ENCODE data around the gene RAX. TPM values are rescaled to one million over a fixed set of nuclear protein-coding genes. Genes with fewer than 3 reads are reported as not detected.

Gene RAX
- total RNA-seq, 2 donors from 2014 or later: not detected

- ATAC-seq (no peak), DNase-seq (no peak)
- intact Hi-C loops (cut with DNase I): no loop called here
These were observed 2.2 kb upstream of the RAX start for GRCh38 chr18:59275406-59275949.

- no peak for DNase-seq
- no peak for ATAC-seq
- intact Hi-C loops (cut with DNase I): no loop called here
These were observed 1.3 kb upstream of the RAX start for GRCh38 chr18:59274533-59274928.

GRCh38 chr18:59273759-59274532, 692 bp upstream of the RAX start:
- intact Hi-C loops (cut with DNase I): no loop called here
- no peak for ATAC-seq
- no peak for DNase-seq

GRCh38 chr18:59272221-59272888, 899 bp downstream of the RAX start:
- intact Hi-C loops (cut with DNase I): no loop called here
- ATAC-seq: no peak
- no peak for DNase-seq

GRCh38 chr18:59271606-59272220, 1.5 kb downstream of the RAX start:
- intact Hi-C loops (cut with DNase I): no loop called here

GRCh38 chr18:59270689-59271257, 2.5 kb downstream of the RAX start:
- intact Hi-C loops (cut with DNase I): no loop called here

More at GRCh38 chr18:59271606-59272220, 1.5 kb downstream of the RAX start:
- DNase-seq: no peak
- ATAC-seq: no peak

GRCh38 chr18:59269563-59270119, 3.6 kb downstream of the RAX start:
- intact Hi-C loops (cut with DNase I): no loop called here
- no peak for DNase-seq
- no peak for ATAC-seq

More at GRCh38 chr18:59270689-59271257, 2.5 kb downstream of the RAX start:
- ATAC-seq (no peak), DNase-seq (no peak)

GRCh38 chr18:59268721-59269562, 4.3 kb downstream of the RAX start:
- intact Hi-C loops (cut with DNase I): no loop called here
- ATAC-seq (peak; percentile 21 to 65), DNase-seq (peak; percentile 58)

- intact Hi-C loops (cut with DNase I): no loop called here
- no peak for DNase-seq
- no peak for ATAC-seq
These were observed 5.0 kb downstream of the RAX start for GRCh38 chr18:59268127-59268720.

- intact Hi-C loops (cut with DNase I): no loop called here
- DNase-seq: no peak
- ATAC-seq: no peak
These were observed 5.6 kb downstream of the RAX start for GRCh38 chr18:59267503-59268126.

GRCh38 chr18:59266886-59267502, 6.3 kb downstream of the RAX start:
- ATAC-seq (no peak), DNase-seq (no peak)
- intact Hi-C loops (cut with DNase I): no loop called here

- ATAC-seq (no peak), DNase-seq (no peak)
- intact Hi-C loops (cut with DNase I): no loop called here
These were observed 6.8 kb downstream of the RAX start for GRCh38 chr18:59266459-59266858.

GRCh38 chr18:59265974-59266369, 7.3 kb downstream of the RAX start:
- intact Hi-C loops (cut with DNase I): no loop called here

GRCh38 chr18:59265246-59265973, 7.8 kb downstream of the RAX start:
- intact Hi-C loops (cut with DNase I): no loop called here
- ATAC-seq (peak in 1 of 2 donors; percentile 39), DNase-seq (no peak)

More at GRCh38 chr18:59265974-59266369, 7.3 kb downstream of the RAX start:
- no peak for DNase-seq
- ATAC-seq: no peak

- intact Hi-C loops (cut with DNase I): no loop called here
- DNase-seq: no peak
- peak in 1 of 2 donors; percentile 10 for ATAC-seq
These were observed 8.5 kb downstream of the RAX start for GRCh38 chr18:59264651-59265245.

- no peak for ATAC-seq
- intact Hi-C loops (cut with DNase I): no loop called here
- DNase-seq: no peak
These were observed 9.1 kb downstream of the RAX start for GRCh38 chr18:59264121-59264571.
